Astrocyte (in vitro differentiated cells and primary cell): ENCODE data around the gene SYNRG.

ENCODE experiments used
- CTCF ChIP-seq: IDR thresholded peaks from 2 replicates; pipeline ENCODE4 v1.5.1; 2011; ENCODE audit warnings: low read depth, mild to moderate bottlenecking, inconsistent platforms, low read length, moderate library complexity; ENCODE audit not compliant: insufficient read depth
- EZH2 ChIP-seq: IDR thresholded peaks from 2 replicates; pipeline ENCODE4 v1.6.1; 2012; ENCODE audit warnings: mild to moderate bottlenecking, low read length, inconsistent platforms; ENCODE audit not compliant: insufficient read depth

GRCh38 chr17:37507111-37507510, 102.1 kb downstream of the SYNRG start:
- TF ChIP-seq CTCF (no peak), EZH2 (no peak)
